GDM1 (cell line): ENCODE measurements around the gene THSD7A.

ENCODE experiments used
- DNase-seq: peaks from one replicate; lab custom pipeline; 2025; lab: John Stamatoyannopoulos, UW

THSD7A gene

GRCh38 chr7:11702938-11703337 lies 129.1 kb downstream of the THSD7A start:
- no peak for DNase-seq

GRCh38 chr7:11701829-11702560 lies 130.0 kb downstream of the THSD7A start:
- DNase-seq, result no peak

GRCh38 chr7:11699666-11700065 lies 132.3 kb downstream of the THSD7A start:
- DNase-seq, result no peak

- DNase-seq, result no peak
These were observed 133.6 kb downstream of the THSD7A start for GRCh38 chr7:11698384-11698871.

- DNase-seq, result no peak
These were observed 141.6 kb downstream of the THSD7A start for GRCh38 chr7:11690395-11690794.

GRCh38 chr7:11689096-11689495 lies 142.9 kb downstream of the THSD7A start:
- no peak for DNase-seq

GRCh38 chr7:11681461-11681860 lies 150.5 kb downstream of the THSD7A start:
- DNase-seq, result no peak

GRCh38 chr7:11675163-11675562 lies 156.8 kb downstream of the THSD7A start:
- no peak for DNase-seq

GRCh38 chr7:11668727-11669126 lies 163.3 kb downstream of the THSD7A start:
- DNase-seq, result no peak

- no peak for DNase-seq
These were observed 164.2 kb downstream of the THSD7A start for GRCh38 chr7:11667810-11668185.

- DNase-seq, result no peak
These were observed 164.8 kb downstream of the THSD7A start for GRCh38 chr7:11667071-11667809.

GRCh38 chr7:11665357-11665756 lies 166.6 kb downstream of the THSD7A start:
- no peak for DNase-seq

- DNase-seq, result no peak
These were observed 176.4 kb downstream of the THSD7A start for GRCh38 chr7:11655642-11656041.

- no peak for DNase-seq
These were observed 176.8 kb downstream of the THSD7A start for GRCh38 chr7:11655163-11655562.

GRCh38 chr7:11650500-11650899 lies 181.5 kb downstream of the THSD7A start:
- DNase-seq, result no peak

GRCh38 chr7:11650030-11650429 lies 182.0 kb downstream of the THSD7A start:
- DNase-seq, result no peak

- no peak for DNase-seq
These were observed 183.0 kb downstream of the THSD7A start for GRCh38 chr7:11648980-11649379.

- DNase-seq, result no peak
These were observed 183.9 kb downstream of the THSD7A start for GRCh38 chr7:11648101-11648500.

GRCh38 chr7:11642841-11643240 lies 189.2 kb downstream of the THSD7A start:
- DNase-seq, result no peak

- DNase-seq, result no peak
These were observed 189.7 kb downstream of the THSD7A start for GRCh38 chr7:11642276-11642675.

GRCh38 chr7:11638011-11638774 lies 193.8 kb downstream of the THSD7A start:
- DNase-seq, result no peak

GRCh38 chr7:11636274-11636673 lies 195.7 kb downstream of the THSD7A start:
- DNase-seq, result no peak

GRCh38 chr7:11633310-11633709 lies 198.7 kb downstream of the THSD7A start:
- no peak for DNase-seq
